ENCODE measurements around the gene SNRPB. TPM values are rescaled to one million over a fixed set of nuclear protein-coding genes. Genes with fewer than 3 reads are reported as not detected.

The SNRPB gene
- total and polyA plus RNA-seq, 10 of the 15 experiments (the other 5 are each of a cell fraction or from before 2014, with no cell fraction given): 15.0 to 593 (median 366) TPM

- DNase-seq (ENCODE audit: low read depth, low spot score) (peak; percentile 12), FAIRE-seq (peak; percentile 52), ATAC-seq (peak; percentile 78)
- Histone ChIP-seq H3K4me1 (ENCODE audit: control insufficient read depth, insufficient read depth, low read length) (no peaks in the 10 kb centered on the region), H3K79me2 (ENCODE audit: control insufficient read depth, insufficient read depth, low read length) (peaks cover 52% of the 10 kb centered on the region), H3K27ac (ENCODE audit: control insufficient read depth, insufficient read depth) (peak overlapping the region; percentile 94), H3K9me3 (replicated peaks; ENCODE audit: control insufficient read depth, insufficient read depth, low read length) (no peaks in the 10 kb centered on the region), H3K4me3 (peak overlapping the region; percentile 91), H3K27me3 (replicated peaks in 1 of 2; ENCODE audit: control insufficient read depth in 2 of 2, insufficient read depth in 2 of 2, low read length in 1 of 2) (no peaks in the 10 kb centered on the region), H3K36me3 (ENCODE audit: control insufficient read depth in 2 of 2, insufficient read depth in 2 of 2, low read length in 1 of 2) (peaks cover 5 to 34% of the 10 kb centered on the region in 2 experiments), H3K4me2 (ENCODE audit: control insufficient read depth, insufficient read depth) (peak overlapping the region; percentile 82), H2AFZ (ENCODE audit: control insufficient read depth, low read depth, low read length) (peak overlapping the region; percentile 18; the same call in 1 of the 2 replicates), H4K20me1 (ENCODE audit: control insufficient read depth, insufficient read depth) (peaks cover 15% of the 10 kb centered on the region; the same call in 1 of the 2 replicates), H3K9ac (ENCODE audit: control insufficient read depth, insufficient read depth, low read length) (peak overlapping the region; percentile 99)
- ChIA-PET POLR2A (interaction anchor here (0.7 to 3.0 kb wide), 8 partner anchors 10 to 262 kb away, joined by 4 to 26 read pairs (median 6); partner anchors contain the start of genes NOP56 and ZNF343), SMC1A (ENCODE audit: uncharacterized antibody, unreplicated experiment) (interaction anchor here (0.7 to 2.9 kb wide), 4 partner anchors 18 to 183 kb away, joined by 3 to 10 read pairs (median 6); partner anchors contain the start of genes NOP56 and ZNF343), CTCF (interaction anchor here (1.0 to 7.2 kb wide), 6 partner anchors 15 to 262 kb away, joined by 3 to 49 read pairs (median 6); partner anchors contain the start of gene ZNF343), RAD21 (ENCODE audit: unreplicated experiment) (interaction anchor here (1.0 kb wide), 2 partner anchors 262 to 367 kb away, joined by 4 read pairs; no protein-coding TSS in a partner anchor)
- in situ Hi-C loops (cut with MboI): no loop called here
- intact Hi-C loops (cut with micrococcal nuclease; ENCODE audit: unreplicated experiment): loop anchor here (5.0 kb wide), 2 partner anchors 37 to 182 kb away; partner anchors contain the start of genes NOP56 and ZNF343
- TF ChIP-seq CHD4 (IDR thresholded peaks at IDR 0.05) (no peak), SPI1 (IDR thresholded peaks at IDR 0.05; ENCODE audit: borderline replicate concordance, insufficient read depth, low read depth, low read length) (0 out of 2 replicates have a peak, but pooled peaks have one; percentile 15), YY1 (IDR thresholded peaks at IDR 0.05; ENCODE audit: low read depth, low read length) (peak; percentile 70; the same call in 1 of the 2 replicates), ELK1 (IDR thresholded peaks at IDR 0.05; ENCODE audit: low read depth, low read length) (no peak), CBX5 (IDR thresholded peaks at IDR 0.05; ENCODE audit: low read depth) (no peak), JUNB (IDR thresholded peaks at IDR 0.05) (no peak), POLR2AphosphoS5 (IDR thresholded peaks at IDR 0.05; ENCODE audit: low read length) (0 out of 2 replicates have a peak, but pooled peaks have one; percentile 4), CREB1 (IDR thresholded peaks at IDR 0.05; ENCODE audit: low read depth) (0 out of 2 replicates have a peak, but pooled peaks have one; percentile 27), MTA2 (IDR thresholded peaks at IDR 0.05; ENCODE audit: low read depth) (no peak), BHLHE40 (IDR thresholded peaks at IDR 0.05; ENCODE audit: borderline replicate concordance in 1 of 2, low read depth in 2 of 2, low read length in 1 of 2) (peak; percentile 47 to 55; a peak in 3 of 4 replicates), FOXM1 (IDR thresholded peaks at IDR 0.05; ENCODE audit: low read depth, low read length) (no peak; the same call in 1 of the 2 replicates), IKZF2 (IDR thresholded peaks at IDR 0.05) (no peak)
- TF ChIP-seq, protein P1, sequence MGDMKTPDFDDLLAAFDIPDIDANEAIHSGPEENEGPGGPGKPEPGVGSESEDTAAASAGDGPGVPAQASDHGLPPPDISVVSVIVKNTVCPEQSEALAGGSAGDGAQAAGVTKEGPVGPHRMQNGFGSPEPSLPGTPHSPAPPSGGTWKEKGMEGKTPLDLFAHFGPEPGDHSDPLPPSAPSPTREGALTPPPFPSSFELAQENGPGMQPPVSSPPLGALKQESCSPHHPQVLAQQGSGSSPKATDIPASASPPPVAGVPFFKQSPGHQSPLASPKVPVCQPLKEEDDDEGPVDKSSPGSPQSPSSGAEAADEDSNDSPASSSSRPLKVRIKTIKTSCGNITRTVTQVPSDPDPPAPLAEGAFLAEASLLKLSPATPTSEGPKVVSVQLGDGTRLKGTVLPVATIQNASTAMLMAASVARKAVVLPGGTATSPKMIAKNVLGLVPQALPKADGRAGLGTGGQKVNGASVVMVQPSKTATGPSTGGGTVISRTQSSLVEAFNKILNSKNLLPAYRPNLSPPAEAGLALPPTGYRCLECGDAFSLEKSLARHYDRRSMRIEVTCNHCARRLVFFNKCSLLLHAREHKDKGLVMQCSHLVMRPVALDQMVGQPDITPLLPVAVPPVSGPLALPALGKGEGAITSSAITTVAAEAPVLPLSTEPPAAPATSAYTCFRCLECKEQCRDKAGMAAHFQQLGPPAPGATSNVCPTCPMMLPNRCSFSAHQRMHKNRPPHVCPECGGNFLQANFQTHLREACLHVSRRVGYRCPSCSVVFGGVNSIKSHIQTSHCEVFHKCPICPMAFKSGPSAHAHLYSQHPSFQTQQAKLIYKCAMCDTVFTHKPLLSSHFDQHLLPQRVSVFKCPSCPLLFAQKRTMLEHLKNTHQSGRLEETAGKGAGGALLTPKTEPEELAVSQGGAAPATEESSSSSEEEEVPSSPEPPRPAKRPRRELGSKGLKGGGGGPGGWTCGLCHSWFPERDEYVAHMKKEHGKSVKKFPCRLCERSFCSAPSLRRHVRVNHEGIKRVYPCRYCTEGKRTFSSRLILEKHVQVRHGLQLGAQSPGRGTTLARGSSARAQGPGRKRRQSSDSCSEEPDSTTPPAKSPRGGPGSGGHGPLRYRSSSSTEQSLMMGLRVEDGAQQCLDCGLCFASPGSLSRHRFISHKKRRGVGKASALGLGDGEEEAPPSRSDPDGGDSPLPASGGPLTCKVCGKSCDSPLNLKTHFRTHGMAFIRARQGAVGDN (IDR thresholded peaks at IDR 0.05): no peak
- BruUV-seq (replicated peaks): no TSS peak
- WGBS (ENCODE audit: insufficient coverage, insufficient replicate concordance, low lambda C conversion rate, missing lambda C conversion rate): 1% methylated on average over 19 of the region's 19 CpGs
Observed at GRCh38 chr20:2469991-2470422, 582 bp downstream of the SNRPB start.
